WTC11 (cell line): ENCODE data around the gene ATXN10.

Source experiments
- ATF3 ChIP-seq: sonication (generic); formaldehyde crosslinking; conservative IDR thresholded peaks from 2 replicates; pipeline ENCODE4 v1.8.1; 2022; ENCODE audit warnings: mild to moderate bottlenecking, missing genetic modification reagents
- FOXP4 ChIP-seq: sonication (generic); formaldehyde crosslinking; IDR thresholded peaks from 2 replicates; pipeline ENCODE4 v1.8.0; 2022; ENCODE audit warnings: mild to moderate bottlenecking, missing genetic modification reagents
- NFE2L1 ChIP-seq: sonication (generic); formaldehyde crosslinking; IDR thresholded peaks from 2 replicates; pipeline ENCODE4 v1.8.1; 2023; ENCODE audit warnings: missing genetic modification reagents

- TF ChIP-seq FOXP4, result no peak
- TF ChIP-seq NFE2L1, result no peak
- TF ChIP-seq ATF3 (CRISPR knock-in tag), result no peak
These were observed 133.3 kb downstream of the ATXN10 start for GRCh38 chr22:45804986-45805325.
